GM23338 (cell line): ENCODE data around the gene OR52L1. TPM values are rescaled to one million over a fixed set of nuclear protein-coding genes. Genes with fewer than 3 reads are reported as not detected.

ENCODE experiments used
- ATAC-seq: fragments of 200-7000 bp; cut with Tn5 transposase; 3 replicates; pipeline ENCODE4 v1.9.1; 2020
- DNase-seq: peaks from one replicate; pipeline ENCODE4 v3.0.0-alpha.2; 2015; ENCODE audit warnings: low spot score
- H2AFZ ChIP-seq: fragments of 200-600 bp; sonication (generic); 2 replicates; pipeline ENCODE4 v1.8.0; 2016; ENCODE audit warnings: antibody characterized with exemption, mild to moderate bottlenecking, moderate library complexity
- H3F3A ChIP-seq: fragments of 200-600 bp; sonication (generic); replicated peaks from 2 replicates; pipeline ENCODE4 v1.8.0; 2017; ENCODE audit warnings: antibody characterized with exemption, mixed run types, low read depth
- H3K27ac ChIP-seq: fragments of 200-600 bp; sonication (generic); 2 replicates; pipeline ENCODE4 v1.6.1; 2016; ENCODE audit warnings: low read depth
- H3K27me3 ChIP-seq: fragments of 200-600 bp; sonication (generic); 2 replicates; pipeline ENCODE4 v1.8.0; 2016; ENCODE audit warnings: mild to moderate bottlenecking, mixed run types, moderate library complexity; ENCODE audit not compliant: insufficient read depth
- H3K36me3 ChIP-seq: fragments of 200-600 bp; sonication (generic); 2 replicates; pipeline ENCODE4 v1.8.0; 2016; ENCODE audit warnings: mild to moderate bottlenecking; ENCODE audit not compliant: insufficient read depth
- H3K4me1 ChIP-seq: fragments of 200-600 bp; sonication (generic); 2 replicates; pipeline ENCODE4 v1.8.0; 2016; ENCODE audit warnings: mild to moderate bottlenecking, moderate library complexity; ENCODE audit not compliant: insufficient read depth
- H3K4me2 ChIP-seq: fragments of 200-600 bp; sonication (generic); 2 replicates; pipeline ENCODE4 v1.7.1; 2017; ENCODE audit warnings: mixed run types
- H3K4me3 ChIP-seq: fragments of 200-600 bp; sonication (generic); 2 replicates; pipeline ENCODE4 v1.6.1; 2016; ENCODE audit warnings: mixed run types
- H3K79me2 ChIP-seq: fragments of 200-600 bp; sonication (generic); replicated peaks from 2 replicates; pipeline ENCODE4 v1.8.0; 2017; ENCODE audit warnings: mild to moderate bottlenecking; ENCODE audit not compliant: insufficient read depth
- H3K9me2 ChIP-seq: fragments of 200-600 bp; sonication (generic); 2 replicates; pipeline ENCODE4 v1.8.0; 2017; ENCODE audit not compliant: insufficient read depth
- H4K20me1 ChIP-seq: fragments of 200-600 bp; sonication (generic); replicated peaks from 2 replicates; pipeline ENCODE4 v1.8.0; 2017; ENCODE audit warnings: mild to moderate bottlenecking; ENCODE audit not compliant: insufficient read depth
- H3K27ac Mint-ChIP-seq: 2 replicates; pipeline ENCODE4 v1.8.0; 2020; ENCODE audit warnings: inconsistent platforms, mild to moderate bottlenecking, moderate library complexity, mixed read lengths
- H3K27me3 Mint-ChIP-seq: 3 replicates; pipeline ENCODE4 v1.8.0; 2022; ENCODE audit warnings: low read depth, mild to moderate bottlenecking, moderate library complexity, mixed read lengths, inconsistent platforms; ENCODE audit not compliant: insufficient read depth, poor library complexity
- H3K36me3 Mint-ChIP-seq: 3 replicates; pipeline ENCODE4 v1.8.0; 2021; ENCODE audit warnings: low read depth, mild to moderate bottlenecking, inconsistent platforms, moderate library complexity, mixed read lengths
- H3K4me1 Mint-ChIP-seq: 3 replicates; pipeline ENCODE4 v1.8.0; 2020; ENCODE audit warnings: mild to moderate bottlenecking, inconsistent platforms, mixed read lengths
- H3K4me3 Mint-ChIP-seq: 3 replicates; pipeline ENCODE4 v1.8.0; 2021; ENCODE audit warnings: moderate library complexity, mild to moderate bottlenecking, inconsistent platforms, mixed read lengths
- H3K9me3 Mint-ChIP-seq: 3 replicates; pipeline ENCODE4 v1.8.0; 2020; ENCODE audit warnings: moderate library complexity, mild to moderate bottlenecking, inconsistent platforms, mixed read lengths
- CREB1 ChIP-seq: fragments of 250-450 bp; sonication (Bioruptor Pico); IDR thresholded peaks from 2 replicates; pipeline ENCODE4 v1.5.0; 2020; ENCODE audit warnings: low read depth, mild to moderate bottlenecking, moderate library complexity
- EZH2phosphoT487 ChIP-seq: fragments of 200-600 bp; sonication (generic); IDR thresholded peaks from one replicate; pipeline ENCODE4 v1.8.1; 2018; ENCODE audit warnings: antibody characterized with exemption; ENCODE audit not compliant: unreplicated experiment
- JUNB ChIP-seq: IDR thresholded peaks from one replicate; pipeline ENCODE4 v1.6.1; 2016; ENCODE audit warnings: antibody characterized with exemption; ENCODE audit not compliant: unreplicated experiment
- NANOG ChIP-seq: IDR thresholded peaks from 2 replicates; pipeline ENCODE4 v1.6.1; 2016; ENCODE audit warnings: antibody characterized with exemption, borderline replicate concordance
- REST ChIP-seq: IDR thresholded peaks from one replicate; pipeline ENCODE4 v1.6.1; 2018; ENCODE audit warnings: antibody characterized with exemption; ENCODE audit not compliant: unreplicated experiment
- ZNF114 ChIP-seq: fragments of 250-450 bp; sonication (Bioruptor Pico); IDR thresholded peaks from 2 replicates; pipeline ENCODE4 v1.5.0; 2020; ENCODE audit warnings: mild to moderate bottlenecking, moderate library complexity
- ZNF331 ChIP-seq: fragments of 250-450 bp; sonication (Bioruptor Pico); IDR thresholded peaks from 2 replicates; pipeline ENCODE4 v1.5.0; 2020; ENCODE audit warnings: low read depth, mild to moderate bottlenecking, moderate library complexity
- polyA plus RNA-seq: library from polyadenylated mRNA; unstranded; fragments of >200 nt; fragmentation: Nextera tagmentation; extraction: Ambion mirVana; gene quantifications from 2 replicates; pipeline ENCODE4 v1.2.1, GENCODE V29; 2016
- total RNA-seq: library from RNA; depleted of rRNA; stranded (reverse); fragments of >200 nt; shearing (Covaris generic); gene quantifications from 2 replicates; pipeline ENCODE4 v1.2.3, GENCODE V29; 2014
- TF ChIP-seq, protein P1 (sequence below), 2 experiments: fragments of 200-600 bp in 1 of 2; sonication (generic) in 1 of 2; conservative IDR thresholded peaks; 2 replicates each; pipeline versions ENCODE4 v1.5.1 to v1.6.1; 2016 to 2017; ENCODE audit warnings: antibody characterized with exemption in 2 of 2, low read depth in 2 of 2, mild to moderate bottlenecking in 2 of 2, moderate library complexity in 1 of 2
- TF ChIP-seq, protein P2 (sequence below): fragments of 250-450 bp; sonication (Bioruptor Pico); IDR thresholded peaks from 2 replicates; pipeline ENCODE4 v1.5.0; 2020; ENCODE audit warnings: mild to moderate bottlenecking, moderate library complexity

The OR52L1 gene
- total and polyA plus RNA-seq, 2 experiments from 2014 or later = 0.17 TPM; not detected in 1

DNA sequence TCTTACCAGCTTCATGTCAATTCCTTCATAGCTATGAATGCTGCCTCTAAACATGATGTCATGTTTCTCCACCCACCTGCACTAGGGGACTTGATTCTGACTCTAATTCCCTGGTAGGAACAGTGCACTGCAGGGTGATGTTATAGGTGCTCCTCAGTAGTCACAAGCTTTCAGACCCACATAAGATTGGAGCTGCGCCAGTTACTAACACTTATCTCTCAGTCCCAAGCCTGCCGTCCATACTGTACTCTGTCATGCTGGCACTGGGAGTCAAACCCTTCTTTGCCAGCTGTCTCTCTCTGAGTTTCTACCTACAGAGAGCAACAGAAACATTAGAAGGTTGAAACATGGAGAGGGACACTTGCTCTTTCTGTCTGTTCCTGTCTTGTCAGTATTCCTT lies 38.3 kb upstream of the OR52L1 start:
- Histone ChIP-seq H3K9me2 (no peaks in the 10 kb centered on the region), H3K27ac (no peak overlapping the region), H3F3A (no peaks in the 10 kb centered on the region), H3K4me3 (no peak overlapping the region), H3K4me1 (no peaks in the 10 kb centered on the region), H3K79me2 (no peaks in the 10 kb centered on the region), H3K36me3 (no peaks in the 10 kb centered on the region), H4K20me1 (no peaks in the 10 kb centered on the region), H3K27me3 (peaks cover 11% of the 10 kb centered on the region; the same call in 1 of the 2 replicates), H2AFZ (no peak overlapping the region), H3K4me2 (no peak overlapping the region)
- DNase-seq (no peak), ATAC-seq (no peak)
- Mint-ChIP-seq H3K36me3 (no peaks in the 10 kb centered on the region), H3K27ac (no peak overlapping the region), H3K4me3 (no peak overlapping the region), H3K4me1 (no peaks in the 10 kb centered on the region; the same call in 2 of the 3 replicates), H3K9me3 (no peaks in the 10 kb centered on the region), H3K27me3 (peaks cover 2% of the 10 kb centered on the region)
- TF ChIP-seq EZH2phosphoT487 = no peak
- TF ChIP-seq ZNF114 (CRISPR knock-in tag) = no peak
- no peak for TF ChIP-seq NANOG
- TF ChIP-seq JUNB = no peak
- TF ChIP-seq, protein P1, sequence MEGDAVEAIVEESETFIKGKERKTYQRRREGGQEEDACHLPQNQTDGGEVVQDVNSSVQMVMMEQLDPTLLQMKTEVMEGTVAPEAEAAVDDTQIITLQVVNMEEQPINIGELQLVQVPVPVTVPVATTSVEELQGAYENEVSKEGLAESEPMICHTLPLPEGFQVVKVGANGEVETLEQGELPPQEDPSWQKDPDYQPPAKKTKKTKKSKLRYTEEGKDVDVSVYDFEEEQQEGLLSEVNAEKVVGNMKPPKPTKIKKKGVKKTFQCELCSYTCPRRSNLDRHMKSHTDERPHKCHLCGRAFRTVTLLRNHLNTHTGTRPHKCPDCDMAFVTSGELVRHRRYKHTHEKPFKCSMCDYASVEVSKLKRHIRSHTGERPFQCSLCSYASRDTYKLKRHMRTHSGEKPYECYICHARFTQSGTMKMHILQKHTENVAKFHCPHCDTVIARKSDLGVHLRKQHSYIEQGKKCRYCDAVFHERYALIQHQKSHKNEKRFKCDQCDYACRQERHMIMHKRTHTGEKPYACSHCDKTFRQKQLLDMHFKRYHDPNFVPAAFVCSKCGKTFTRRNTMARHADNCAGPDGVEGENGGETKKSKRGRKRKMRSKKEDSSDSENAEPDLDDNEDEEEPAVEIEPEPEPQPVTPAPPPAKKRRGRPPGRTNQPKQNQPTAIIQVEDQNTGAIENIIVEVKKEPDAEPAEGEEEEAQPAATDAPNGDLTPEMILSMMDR (conservative IDR thresholded peaks at IDR 0.05; ENCODE audit: low read depth in 2 of 2) = no peak
- TF ChIP-seq CREB1 (CRISPR knock-in tag) = no peak
- no peak for TF ChIP-seq ZNF331 (CRISPR knock-in tag)
- no peak for TF ChIP-seq REST
- TF ChIP-seq, protein P2, sequence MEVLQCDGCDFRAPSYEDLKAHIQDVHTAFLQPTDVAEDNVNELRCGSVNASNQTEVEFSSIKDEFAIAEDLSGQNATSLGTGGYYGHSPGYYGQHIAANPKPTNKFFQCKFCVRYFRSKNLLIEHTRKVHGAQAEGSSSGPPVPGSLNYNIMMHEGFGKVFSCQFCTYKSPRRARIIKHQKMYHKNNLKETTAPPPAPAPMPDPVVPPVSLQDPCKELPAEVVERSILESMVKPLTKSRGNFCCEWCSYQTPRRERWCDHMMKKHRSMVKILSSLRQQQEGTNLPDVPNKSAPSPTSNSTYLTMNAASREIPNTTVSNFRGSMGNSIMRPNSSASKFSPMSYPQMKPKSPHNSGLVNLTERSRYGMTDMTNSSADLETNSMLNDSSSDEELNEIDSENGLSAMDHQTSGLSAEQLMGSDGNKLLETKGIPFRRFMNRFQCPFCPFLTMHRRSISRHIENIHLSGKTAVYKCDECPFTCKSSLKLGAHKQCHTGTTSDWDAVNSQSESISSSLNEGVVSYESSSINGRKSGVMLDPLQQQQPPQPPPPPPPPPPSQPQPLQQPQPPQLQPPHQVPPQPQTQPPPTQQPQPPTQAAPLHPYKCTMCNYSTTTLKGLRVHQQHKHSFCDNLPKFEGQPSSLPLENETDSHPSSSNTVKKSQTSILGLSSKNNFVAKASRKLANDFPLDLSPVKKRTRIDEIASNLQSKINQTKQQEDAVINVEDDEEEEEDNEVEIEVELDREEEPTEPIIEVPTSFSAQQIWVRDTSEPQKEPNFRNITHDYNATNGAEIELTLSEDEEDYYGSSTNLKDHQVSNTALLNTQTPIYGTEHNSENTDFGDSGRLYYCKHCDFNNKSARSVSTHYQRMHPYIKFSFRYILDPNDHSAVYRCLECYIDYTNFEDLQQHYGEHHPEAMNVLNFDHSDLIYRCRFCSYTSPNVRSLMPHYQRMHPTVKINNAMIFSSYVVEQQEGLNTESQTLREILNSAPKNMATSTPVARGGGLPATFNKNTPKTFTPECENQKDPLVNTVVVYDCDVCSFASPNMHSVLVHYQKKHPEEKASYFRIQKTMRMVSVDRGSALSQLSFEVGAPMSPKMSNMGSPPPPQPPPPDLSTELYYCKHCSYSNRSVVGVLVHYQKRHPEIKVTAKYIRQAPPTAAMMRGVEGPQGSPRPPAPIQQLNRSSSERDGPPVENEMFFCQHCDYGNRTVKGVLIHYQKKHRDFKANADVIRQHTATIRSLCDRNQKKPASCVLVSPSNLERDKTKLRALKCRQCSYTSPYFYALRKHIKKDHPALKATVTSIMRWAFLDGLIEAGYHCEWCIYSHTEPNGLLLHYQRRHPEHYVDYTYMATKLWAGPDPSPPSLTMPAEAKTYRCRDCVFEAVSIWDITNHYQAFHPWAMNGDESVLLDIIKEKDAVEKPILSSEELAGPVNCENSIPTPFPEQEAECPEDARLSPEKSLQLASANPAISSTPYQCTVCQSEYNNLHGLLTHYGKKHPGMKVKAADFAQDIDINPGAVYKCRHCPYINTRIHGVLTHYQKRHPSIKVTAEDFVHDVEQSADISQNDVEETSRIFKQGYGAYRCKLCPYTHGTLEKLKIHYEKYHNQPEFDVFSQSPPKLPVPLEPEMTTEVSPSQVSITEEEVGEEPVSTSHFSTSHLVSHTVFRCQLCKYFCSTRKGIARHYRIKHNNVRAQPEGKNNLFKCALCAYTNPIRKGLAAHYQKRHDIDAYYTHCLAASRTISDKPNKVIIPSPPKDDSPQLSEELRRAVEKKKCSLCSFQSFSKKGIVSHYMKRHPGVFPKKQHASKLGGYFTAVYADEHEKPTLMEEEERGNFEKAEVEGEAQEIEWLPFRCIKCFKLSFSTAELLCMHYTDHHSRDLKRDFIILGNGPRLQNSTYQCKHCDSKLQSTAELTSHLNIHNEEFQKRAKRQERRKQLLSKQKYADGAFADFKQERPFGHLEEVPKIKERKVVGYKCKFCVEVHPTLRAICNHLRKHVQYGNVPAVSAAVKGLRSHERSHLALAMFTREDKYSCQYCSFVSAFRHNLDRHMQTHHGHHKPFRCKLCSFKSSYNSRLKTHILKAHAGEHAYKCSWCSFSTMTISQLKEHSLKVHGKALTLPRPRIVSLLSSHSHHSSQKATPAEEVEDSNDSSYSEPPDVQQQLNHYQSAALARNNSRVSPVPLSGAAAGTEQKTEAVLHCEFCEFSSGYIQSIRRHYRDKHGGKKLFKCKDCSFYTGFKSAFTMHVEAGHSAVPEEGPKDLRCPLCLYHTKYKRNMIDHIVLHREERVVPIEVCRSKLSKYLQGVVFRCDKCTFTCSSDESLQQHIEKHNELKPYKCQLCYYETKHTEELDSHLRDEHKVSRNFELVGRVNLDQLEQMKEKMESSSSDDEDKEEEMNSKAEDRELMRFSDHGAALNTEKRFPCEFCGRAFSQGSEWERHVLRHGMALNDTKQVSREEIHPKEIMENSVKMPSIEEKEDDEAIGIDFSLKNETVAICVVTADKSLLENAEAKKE (CRISPR knock-in tag) = no peak
